KMS-11 (cell line): ENCODE data around the gene PSMD9.

Experiments
- H2AFZ ChIP-seq: fragments of 200-600 bp; sonication (generic); 2 replicates; pipeline ENCODE4 v1.6.1; 2016; ENCODE audit warnings: antibody characterized with exemption, mixed run types, low read depth
- H3K27ac ChIP-seq: fragments of 200-600 bp; sonication (generic); 2 replicates; pipeline ENCODE4 v1.6.1; 2016; ENCODE audit warnings: mild to moderate bottlenecking, mixed run types
- H3K27me3 ChIP-seq: fragments of 200-600 bp; sonication (generic); 2 replicates; pipeline ENCODE4 v1.6.1; 2017; ENCODE audit warnings: mild to moderate bottlenecking, low read depth, mixed run types, moderate library complexity; ENCODE audit not compliant: insufficient read depth
- H3K36me3 ChIP-seq: fragments of 200-600 bp; sonication (generic); 2 replicates; pipeline ENCODE4 v1.6.1; 2017; ENCODE audit warnings: mild to moderate bottlenecking, mixed run types; ENCODE audit not compliant: insufficient read depth
- H3K4me1 ChIP-seq: fragments of 200-600 bp; sonication (generic); 2 replicates; pipeline ENCODE4 v1.6.1; 2016; ENCODE audit warnings: mild to moderate bottlenecking, low read depth, mixed run types; ENCODE audit not compliant: poor library complexity, severe bottlenecking
- H3K4me2 ChIP-seq: fragments of 200-600 bp; sonication (generic); 2 replicates; pipeline ENCODE4 v1.7.0; 2016; ENCODE audit warnings: mild to moderate bottlenecking, mixed run types
- H3K4me3 ChIP-seq: fragments of 200-600 bp; sonication (generic); IDR thresholded peaks from 2 replicates; pipeline ENCODE4 v1.6.1; 2017; ENCODE audit warnings: low read depth, low read length, mixed read lengths; ENCODE audit not compliant: insufficient read depth
- H3K79me2 ChIP-seq: fragments of 200-600 bp; sonication (generic); 2 replicates; pipeline ENCODE4 v1.6.1; 2016; ENCODE audit warnings: low read depth, mixed run types; ENCODE audit not compliant: insufficient read depth
- H3K9ac ChIP-seq: fragments of 200-600 bp; sonication (generic); 2 replicates; pipeline ENCODE4 v1.6.1; 2016; ENCODE audit warnings: mild to moderate bottlenecking, mixed run types
- H4K20me1 ChIP-seq: fragments of 200-600 bp; sonication (generic); 2 replicates; pipeline ENCODE4 v1.6.1; 2016; ENCODE audit warnings: mild to moderate bottlenecking, mixed run types; ENCODE audit not compliant: insufficient read depth
- TF ChIP-seq, protein P1 (sequence below): fragments of 200-600 bp; sonication (generic); conservative IDR thresholded peaks from 2 replicates; pipeline ENCODE4 v1.6.1; 2017; ENCODE audit warnings: low read depth, mild to moderate bottlenecking, antibody characterized with exemption, low read length, moderate library complexity, mixed read lengths

The PSMD9 gene

DNA sequence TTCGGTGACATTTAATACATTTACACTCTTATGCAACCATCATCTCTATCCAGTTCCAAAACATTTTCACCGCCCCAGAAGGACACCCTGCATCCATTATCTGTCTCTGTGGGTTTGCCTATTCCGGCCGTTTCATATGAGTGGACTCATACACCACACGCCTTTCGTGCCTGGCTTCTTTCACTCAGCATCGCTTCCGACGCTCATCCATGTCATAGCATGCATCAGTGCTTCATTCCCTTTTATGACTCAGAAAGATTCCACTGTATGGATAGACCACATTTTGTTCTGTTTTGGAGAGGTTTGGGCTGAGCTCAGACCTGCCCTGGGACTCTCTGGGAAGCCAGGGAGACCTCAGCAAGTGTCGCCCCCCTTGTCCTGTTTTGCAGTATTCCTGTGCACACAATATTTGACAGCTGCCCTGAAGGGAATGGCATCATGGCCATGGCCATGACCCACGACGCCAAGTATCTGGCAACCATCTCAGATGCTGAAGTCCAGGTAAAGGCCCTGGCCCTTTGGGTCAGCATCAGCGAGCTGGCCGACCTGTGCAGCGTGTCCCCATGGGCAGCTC is 53.6 kb downstream of the PSMD9 start:
- Histone ChIP-seq H3K9ac (no peak overlapping the region), H3K79me2 (no peaks in the 10 kb centered on the region), H4K20me1 (no peaks in the 10 kb centered on the region), H3K27me3 (no peaks in the 10 kb centered on the region), H3K27ac (no peak overlapping the region), H3K4me1 (no peaks in the 10 kb centered on the region), H3K4me3 (no peak overlapping the region), H3K36me3 (no peaks in the 10 kb centered on the region), H2AFZ (no peak overlapping the region), H3K4me2 (no peak overlapping the region)
- TF ChIP-seq, protein P1, sequence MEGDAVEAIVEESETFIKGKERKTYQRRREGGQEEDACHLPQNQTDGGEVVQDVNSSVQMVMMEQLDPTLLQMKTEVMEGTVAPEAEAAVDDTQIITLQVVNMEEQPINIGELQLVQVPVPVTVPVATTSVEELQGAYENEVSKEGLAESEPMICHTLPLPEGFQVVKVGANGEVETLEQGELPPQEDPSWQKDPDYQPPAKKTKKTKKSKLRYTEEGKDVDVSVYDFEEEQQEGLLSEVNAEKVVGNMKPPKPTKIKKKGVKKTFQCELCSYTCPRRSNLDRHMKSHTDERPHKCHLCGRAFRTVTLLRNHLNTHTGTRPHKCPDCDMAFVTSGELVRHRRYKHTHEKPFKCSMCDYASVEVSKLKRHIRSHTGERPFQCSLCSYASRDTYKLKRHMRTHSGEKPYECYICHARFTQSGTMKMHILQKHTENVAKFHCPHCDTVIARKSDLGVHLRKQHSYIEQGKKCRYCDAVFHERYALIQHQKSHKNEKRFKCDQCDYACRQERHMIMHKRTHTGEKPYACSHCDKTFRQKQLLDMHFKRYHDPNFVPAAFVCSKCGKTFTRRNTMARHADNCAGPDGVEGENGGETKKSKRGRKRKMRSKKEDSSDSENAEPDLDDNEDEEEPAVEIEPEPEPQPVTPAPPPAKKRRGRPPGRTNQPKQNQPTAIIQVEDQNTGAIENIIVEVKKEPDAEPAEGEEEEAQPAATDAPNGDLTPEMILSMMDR = no peak

DNA sequence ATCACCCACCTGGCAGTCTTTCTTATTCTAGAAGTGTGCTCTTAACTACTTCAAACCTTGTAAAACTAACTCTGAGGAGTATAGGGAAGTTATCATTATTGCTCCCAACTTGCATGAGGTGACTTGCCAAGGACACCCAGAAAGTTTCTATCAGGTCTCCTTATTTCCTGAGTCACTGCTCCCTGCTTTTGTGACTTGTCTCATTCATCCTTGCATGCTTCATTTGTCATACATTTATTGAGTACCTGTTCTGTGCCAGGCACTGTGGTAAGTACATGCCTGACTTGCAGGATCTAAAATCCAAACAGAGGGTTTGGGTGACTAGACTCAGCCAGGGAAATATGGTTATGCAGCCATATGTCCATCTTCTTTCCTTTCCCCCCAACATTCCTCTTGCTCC is 55.3 kb downstream of the PSMD9 start:
- Histone ChIP-seq H3K27me3 (no peaks in the 10 kb centered on the region), H3K4me2 (no peak overlapping the region), H3K4me1 (no peaks in the 10 kb centered on the region), H3K36me3 (no peaks in the 10 kb centered on the region), H4K20me1 (no peaks in the 10 kb centered on the region), H3K27ac (no peak overlapping the region), H3K9ac (no peak overlapping the region), H3K4me3 (no peak overlapping the region), H3K79me2 (no peaks in the 10 kb centered on the region), H2AFZ (no peak overlapping the region)
- TF ChIP-seq, protein P1 = no peak

DNA sequence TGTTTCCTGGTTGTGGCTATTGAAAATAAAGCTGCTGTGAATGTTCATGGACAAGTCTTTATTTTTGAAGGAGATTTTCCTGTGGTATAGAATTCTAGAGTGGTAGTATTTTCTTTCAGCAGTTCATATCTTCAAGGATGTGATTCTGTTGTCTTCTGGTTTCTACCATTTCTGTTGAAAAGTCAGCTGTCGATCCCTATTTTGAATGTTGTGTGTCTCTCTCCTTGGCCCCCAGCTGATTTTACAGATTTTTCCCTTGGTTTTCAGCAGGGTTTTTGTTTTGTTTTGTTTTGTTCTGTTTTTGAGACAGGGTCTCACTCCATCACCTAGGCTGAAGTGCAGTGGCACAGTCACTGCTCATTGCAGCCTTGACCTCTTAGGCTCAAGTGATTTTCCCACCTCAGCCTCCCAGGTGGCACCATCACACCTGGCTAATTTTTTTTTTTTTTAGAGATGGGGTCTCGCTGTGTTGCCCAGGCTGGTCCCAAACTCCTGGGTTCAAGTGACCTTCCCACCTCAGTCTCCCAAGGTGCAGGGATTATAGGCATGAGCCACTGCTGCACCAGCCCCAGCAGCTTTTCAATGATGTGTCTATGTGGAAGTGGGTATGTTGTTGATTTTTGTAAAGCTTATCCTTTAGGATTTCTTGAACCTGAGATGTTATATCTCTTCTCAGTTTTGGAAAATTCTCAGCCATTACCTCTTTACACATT is 57.9 kb downstream of the PSMD9 start:
- Histone ChIP-seq H3K27me3 (no peaks in the 10 kb centered on the region), H3K27ac (no peak overlapping the region), H3K79me2 (no peaks in the 10 kb centered on the region), H3K4me3 (no peak overlapping the region), H3K9ac (no peak overlapping the region), H2AFZ (no peak overlapping the region), H4K20me1 (no peaks in the 10 kb centered on the region), H3K4me1 (no peaks in the 10 kb centered on the region), H3K4me2 (no peak overlapping the region), H3K36me3 (no peaks in the 10 kb centered on the region)
- TF ChIP-seq, protein P1 = no peak

DNA sequence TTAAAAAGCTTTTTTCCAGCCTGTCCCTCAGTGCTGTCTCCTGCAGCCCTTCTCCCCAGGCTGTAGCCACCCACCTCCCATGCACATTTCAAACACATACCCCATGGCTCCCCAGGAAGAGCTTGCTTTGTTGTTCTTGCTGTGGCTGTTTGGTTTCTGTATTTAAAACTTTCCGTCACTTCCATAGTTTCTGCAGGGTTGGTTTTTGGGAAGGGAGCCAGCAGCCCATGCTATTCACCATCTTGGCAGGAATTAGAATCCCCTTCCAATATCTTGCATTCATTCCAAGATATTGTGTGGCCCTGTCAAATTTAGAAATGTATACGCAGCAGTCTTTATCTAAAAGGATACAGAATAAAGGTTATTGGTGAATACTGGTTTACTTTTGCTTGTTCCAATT is 59.4 kb downstream of the PSMD9 start:
- TF ChIP-seq, protein P1 = no peak
- no peaks in the 10 kb centered on the region for H3K27me3 ChIP-seq
- no peak overlapping the region for H3K4me2 ChIP-seq
- H3K79me2 ChIP-seq = no peaks in the 10 kb centered on the region
- H4K20me1 ChIP-seq = no peaks in the 10 kb centered on the region
- no peak overlapping the region for H3K9ac ChIP-seq
- no peak overlapping the region for H3K4me3 ChIP-seq
- no peak overlapping the region for H3K27ac ChIP-seq
- no peaks in the 10 kb centered on the region for H3K4me1 ChIP-seq
- H3K36me3 ChIP-seq = no peaks in the 10 kb centered on the region
- no peak overlapping the region for H2AFZ ChIP-seq
